ENCODE data around the gene NARS2.

Gene NARS2

DNA sequence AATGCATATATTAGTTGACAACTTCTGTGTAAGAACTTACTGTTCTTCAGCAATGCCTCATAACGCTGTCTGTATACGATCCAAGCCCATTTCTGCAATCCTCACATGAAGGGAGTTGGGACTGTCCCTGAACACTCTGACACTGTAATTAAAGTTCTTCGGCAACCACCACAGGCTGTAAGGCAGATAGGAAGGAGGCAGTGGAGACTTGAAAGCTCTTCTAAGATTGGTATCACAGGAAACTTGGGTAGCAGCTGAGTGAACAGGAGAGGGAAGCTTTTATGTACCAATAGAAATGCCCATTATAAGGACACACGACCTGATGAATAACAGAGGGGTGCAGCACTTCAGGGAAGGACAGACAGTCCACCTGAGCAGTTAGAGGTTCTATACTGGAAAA is 145.0 kb downstream of the NARS2 start:
- no peak for DNase-seq (ENCODE audit: low read depth)
- H3K4me3 ChIP-seq (ENCODE audit: low read depth, low read length): no peak overlapping the region
- TF ChIP-seq, protein P1, sequence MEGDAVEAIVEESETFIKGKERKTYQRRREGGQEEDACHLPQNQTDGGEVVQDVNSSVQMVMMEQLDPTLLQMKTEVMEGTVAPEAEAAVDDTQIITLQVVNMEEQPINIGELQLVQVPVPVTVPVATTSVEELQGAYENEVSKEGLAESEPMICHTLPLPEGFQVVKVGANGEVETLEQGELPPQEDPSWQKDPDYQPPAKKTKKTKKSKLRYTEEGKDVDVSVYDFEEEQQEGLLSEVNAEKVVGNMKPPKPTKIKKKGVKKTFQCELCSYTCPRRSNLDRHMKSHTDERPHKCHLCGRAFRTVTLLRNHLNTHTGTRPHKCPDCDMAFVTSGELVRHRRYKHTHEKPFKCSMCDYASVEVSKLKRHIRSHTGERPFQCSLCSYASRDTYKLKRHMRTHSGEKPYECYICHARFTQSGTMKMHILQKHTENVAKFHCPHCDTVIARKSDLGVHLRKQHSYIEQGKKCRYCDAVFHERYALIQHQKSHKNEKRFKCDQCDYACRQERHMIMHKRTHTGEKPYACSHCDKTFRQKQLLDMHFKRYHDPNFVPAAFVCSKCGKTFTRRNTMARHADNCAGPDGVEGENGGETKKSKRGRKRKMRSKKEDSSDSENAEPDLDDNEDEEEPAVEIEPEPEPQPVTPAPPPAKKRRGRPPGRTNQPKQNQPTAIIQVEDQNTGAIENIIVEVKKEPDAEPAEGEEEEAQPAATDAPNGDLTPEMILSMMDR (IDR thresholded peaks at IDR 0.05; ENCODE audit: insufficient read depth, low read depth, low read length, missing control alignments): no peak

DNA sequence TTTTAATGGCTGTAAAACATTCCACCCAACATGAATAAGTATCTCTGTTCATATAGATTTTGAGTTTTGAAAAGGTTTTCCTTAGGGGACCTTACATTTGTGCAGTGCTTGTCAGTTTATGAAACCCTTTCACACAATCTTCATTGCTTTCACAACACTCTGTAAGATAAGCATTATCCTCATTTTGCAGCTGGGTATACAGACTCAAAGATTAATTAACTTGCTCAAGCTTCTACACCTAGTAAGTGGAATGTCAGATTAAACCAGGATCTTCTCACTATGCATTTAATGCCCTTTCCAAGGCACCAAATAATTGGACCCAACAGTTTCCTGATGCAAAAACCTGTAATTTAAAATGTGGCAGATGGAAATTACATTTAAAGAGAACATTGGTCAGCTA is 145.5 kb downstream of the NARS2 start:
- TF ChIP-seq, protein P1 (IDR thresholded peaks at IDR 0.05; ENCODE audit: insufficient read depth, low read depth, low read length, missing control alignments): no peak
- no peak for DNase-seq (ENCODE audit: low read depth)
- H3K4me3 ChIP-seq (ENCODE audit: low read depth, low read length): no peak overlapping the region

DNA sequence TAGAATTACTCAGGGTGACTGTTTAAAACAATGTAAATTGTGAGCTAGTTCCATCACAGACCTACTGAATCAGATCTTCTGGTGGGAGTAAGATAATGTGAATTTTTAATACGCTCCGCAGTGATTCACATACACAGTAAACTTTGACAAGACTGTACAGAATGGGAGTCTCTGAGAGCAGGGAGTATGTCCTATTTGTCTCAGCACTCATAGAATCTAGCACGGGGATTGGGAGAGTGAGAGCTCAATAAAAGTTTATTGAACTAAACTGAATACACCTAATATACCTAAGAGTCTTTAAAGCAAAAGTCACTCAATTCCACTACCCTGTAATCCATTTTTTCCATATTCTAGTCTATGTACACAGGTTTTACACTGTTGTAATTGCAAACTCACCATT is 145.9 kb downstream of the NARS2 start:
- DNase-seq (ENCODE audit: low read depth): no peak
- TF ChIP-seq, protein P1 (IDR thresholded peaks at IDR 0.05; ENCODE audit: insufficient read depth, low read depth, low read length, missing control alignments): no peak
- no peak overlapping the region for H3K4me3 ChIP-seq (ENCODE audit: low read depth, low read length)

DNA sequence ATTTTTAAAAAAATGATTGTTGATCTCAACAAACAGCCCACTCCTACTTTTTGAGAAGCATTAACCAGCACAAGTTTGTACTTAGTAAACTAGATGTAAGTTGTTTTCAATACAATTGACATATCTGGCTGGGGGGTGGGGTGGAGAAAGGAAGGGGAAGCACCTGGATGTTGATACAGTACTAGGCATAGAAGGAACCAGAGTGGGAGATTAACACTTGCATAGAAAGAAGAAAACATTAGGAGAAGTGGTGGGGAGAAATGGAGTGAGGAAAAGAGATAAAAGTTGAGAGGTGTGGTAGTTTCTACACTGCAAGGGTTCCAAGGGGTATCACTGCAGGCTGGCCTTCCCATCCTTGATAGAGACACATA is 146.4 kb downstream of the NARS2 start:
- no peak overlapping the region for H3K4me3 ChIP-seq (ENCODE audit: low read depth, low read length)
- no peak for DNase-seq (ENCODE audit: low read depth)
- TF ChIP-seq, protein P1 (IDR thresholded peaks at IDR 0.05; ENCODE audit: insufficient read depth, low read depth, low read length, missing control alignments): no peak

DNA sequence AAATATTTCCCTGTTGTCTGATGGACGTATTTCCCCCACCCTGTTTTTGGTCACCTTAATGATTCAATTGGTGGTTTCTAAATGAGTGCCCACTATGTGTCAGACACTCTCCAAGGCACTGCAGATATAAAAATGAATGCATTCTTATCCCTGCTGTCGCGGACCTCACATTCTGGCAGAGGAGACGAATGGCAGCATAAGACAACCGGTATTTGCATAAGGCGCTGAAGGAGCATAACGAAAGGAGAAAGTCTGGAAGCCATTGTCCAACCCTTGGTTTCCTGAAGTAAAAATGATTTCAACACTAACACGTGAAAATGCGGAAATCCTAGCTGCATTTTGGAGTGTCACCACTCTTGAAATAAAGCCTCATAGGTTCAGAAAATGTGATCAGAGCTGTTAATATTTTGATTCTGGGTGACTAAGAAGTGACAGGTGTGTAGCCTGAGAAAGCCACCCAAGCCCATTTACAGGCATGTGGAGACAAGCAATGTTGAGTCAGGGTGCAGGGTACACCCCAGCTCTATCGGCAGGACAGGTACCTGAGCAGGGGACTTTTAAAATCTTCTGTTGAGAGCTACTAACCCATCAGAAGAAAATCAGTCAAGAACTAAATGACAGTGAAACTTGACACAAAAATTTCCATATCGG is 146.9 kb downstream of the NARS2 start:
- peak overlapping the region; percentile 2 for H3K4me3 ChIP-seq (ENCODE audit: low read depth, low read length)
- TF ChIP-seq, protein P1 (IDR thresholded peaks at IDR 0.05; ENCODE audit: insufficient read depth, low read depth, low read length, missing control alignments): no peak
- DNase-seq (ENCODE audit: low read depth): peak; percentile 71

DNA sequence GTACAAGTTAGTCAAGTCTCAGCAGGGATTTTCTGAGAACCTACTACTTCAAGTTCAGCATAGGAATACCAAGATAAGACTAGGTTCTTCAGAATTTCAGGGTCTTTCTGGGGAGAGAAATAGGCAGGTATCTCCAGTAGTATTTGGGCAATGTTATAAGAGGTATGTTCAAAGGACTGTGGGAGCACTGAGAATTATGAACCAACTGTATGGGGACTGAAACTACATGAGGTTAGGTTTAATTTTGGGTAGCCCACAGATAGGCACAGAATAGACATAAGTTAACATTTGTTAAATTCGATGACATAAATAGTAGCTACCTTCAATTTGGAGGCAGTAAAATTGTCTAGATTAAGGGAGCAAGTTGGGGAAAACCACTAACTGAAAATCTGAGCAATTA is 147.8 kb downstream of the NARS2 start:
- TF ChIP-seq, protein P1 (IDR thresholded peaks at IDR 0.05; ENCODE audit: insufficient read depth, low read depth, low read length, missing control alignments): no peak
- peak; percentile 47 for DNase-seq (ENCODE audit: low read depth)
- H3K4me3 ChIP-seq (ENCODE audit: low read depth, low read length): peak overlapping the region; percentile 14; the same call in 1 of the 2 replicates

Data from GM12865 (cell line).